Natural killer cell treated with Interleukin-12 subunit alpha and Interleukin-12 subunit beta and Interleukin-15 and Interleukin-18, amount 100 ng/mL, for 72 hours (primary cell): ENCODE results near the gene TULP3. TPM values are rescaled to one million over a fixed set of nuclear protein-coding genes. Genes with fewer than 3 reads are reported as not detected.

Experiments used
- ATAC-seq, 2 donors: fragments of 150-1000 bp; cut with Tn5 transposase in 1 of 2; sonication (Bioruptor Pico), chemical (Tn5 transposase) in 1 of 2; 2 replicates each; pipeline ENCODE4 v1.10.0; 2021
- DNase-seq: peaks from one replicate; pipeline ENCODE4 v3.0.0; 2022; ENCODE audit warnings: low spot score
- H3K27ac Mint-ChIP-seq, 2 donors: 1 replicate in 1 of 2; 2 replicates in 1 of 2; pipeline ENCODE4 v1.8.0; 2022; ENCODE audit warnings: mixed read lengths in 2 of 2, mild to moderate bottlenecking in 1 of 2, moderate library complexity in 1 of 2
- H3K27me3 Mint-ChIP-seq, 2 donors: 1 replicate in 1 of 2; 2 replicates in 1 of 2; pipeline ENCODE4 v1.8.0; 2022; ENCODE audit warnings: mixed read lengths in 2 of 2
- H3K36me3 Mint-ChIP-seq: one replicate; pipeline ENCODE4 v1.8.0; 2022; ENCODE audit warnings: mixed read lengths
- H3K4me1 Mint-ChIP-seq, 2 donors: 1 replicate in 1 of 2; 2 replicates in 1 of 2; pipeline ENCODE4 v1.8.0; 2022; ENCODE audit warnings: low read depth in 2 of 2, mixed read lengths in 2 of 2, mild to moderate bottlenecking in 1 of 2
- H3K4me3 Mint-ChIP-seq: one replicate; pipeline ENCODE4 v1.8.0; 2022; ENCODE audit warnings: mixed read lengths
- H3K9me3 Mint-ChIP-seq: 2 replicates; pipeline ENCODE4 v1.8.0; 2022; ENCODE audit warnings: mixed read lengths
- total RNA-seq, 2 donors: library from RNA; stranded (reverse); gene quantifications; one replicate each; pipeline ENCODE4 v1.2.3, GENCODE V29; 2022

The TULP3 gene
- total RNA-seq, 2 donors from 2014 or later, result 9.0 to 10.7 TPM

- no peak for DNase-seq
- H3K9me3 Mint-ChIP-seq, result no peaks in the 10 kb centered on the region
- no peaks in the 10 kb centered on the region for H3K4me1 Mint-ChIP-seq
- no peak overlapping the region for H3K27ac Mint-ChIP-seq
- H3K27me3 Mint-ChIP-seq, result no peaks in the 10 kb centered on the region
- ATAC-seq, result no peak
- no peak overlapping the region for H3K4me3 Mint-ChIP-seq
- H3K36me3 Mint-ChIP-seq, result no peaks in the 10 kb centered on the region
Measured at GRCh38 chr12:2977776-2978175, 87.1 kb downstream of the TULP3 start.

GRCh38 chr12:2979806-2980205, 89.1 kb downstream of the TULP3 start:
- Mint-ChIP-seq H3K27me3 (peaks cover 0 to 2% of the 10 kb centered on the region in 2 donors), H3K4me3 (no peak overlapping the region), H3K9me3 (no peaks in the 10 kb centered on the region), H3K4me1 (no peaks in the 10 kb centered on the region), H3K36me3 (no peaks in the 10 kb centered on the region), H3K27ac (no peak overlapping the region)
- DNase-seq (no peak), ATAC-seq (no peak)

- peaks cover 0 to 2% of the 10 kb centered on the region in 2 donors for H3K27me3 Mint-ChIP-seq
- DNase-seq, result no peak
- H3K4me1 Mint-ChIP-seq, result no peaks in the 10 kb centered on the region
- no peaks in the 10 kb centered on the region for H3K36me3 Mint-ChIP-seq
- no peaks in the 10 kb centered on the region for H3K9me3 Mint-ChIP-seq
- H3K27ac Mint-ChIP-seq, result no peak overlapping the region
- ATAC-seq, result no peak
- no peak overlapping the region for H3K4me3 Mint-ChIP-seq
Measured at GRCh38 chr12:2980630-2981029, 89.9 kb downstream of the TULP3 start.

GRCh38 chr12:2982361-2982760, 91.7 kb downstream of the TULP3 start:
- Mint-ChIP-seq H3K27me3 (peaks cover 0 to 2% of the 10 kb centered on the region in 2 donors), H3K27ac (no peak overlapping the region), H3K4me1 (no peaks in the 10 kb centered on the region), H3K4me3 (no peak overlapping the region), H3K9me3 (no peaks in the 10 kb centered on the region), H3K36me3 (no peaks in the 10 kb centered on the region)
- ATAC-seq, result no peak
- DNase-seq, result no peak

- Mint-ChIP-seq H3K9me3 (no peaks in the 10 kb centered on the region), H3K4me3 (no peak overlapping the region), H3K36me3 (no peaks in the 10 kb centered on the region), H3K4me1 (no peaks in the 10 kb centered on the region), H3K27me3 (peaks cover 0 to 2% of the 10 kb centered on the region in 2 donors), H3K27ac (no peak overlapping the region)
- DNase-seq (no peak), ATAC-seq (no peak)
Measured at GRCh38 chr12:2984249-2984648, 93.6 kb downstream of the TULP3 start.

GRCh38 chr12:2984698-2985097, 94.0 kb downstream of the TULP3 start:
- no peaks in the 10 kb centered on the region for H3K36me3 Mint-ChIP-seq
- H3K27ac Mint-ChIP-seq, result no peak overlapping the region
- no peak for DNase-seq
- H3K9me3 Mint-ChIP-seq, result no peaks in the 10 kb centered on the region
- H3K4me1 Mint-ChIP-seq, result no peaks in the 10 kb centered on the region
- H3K4me3 Mint-ChIP-seq, result no peak overlapping the region
- H3K27me3 Mint-ChIP-seq, result peaks cover 0 to 2% of the 10 kb centered on the region in 2 donors
- no peak for ATAC-seq

GRCh38 chr12:2986876-2987275, 96.2 kb downstream of the TULP3 start:
- no peak for DNase-seq
- Mint-ChIP-seq H3K27me3 (peaks cover 0 to 2% of the 10 kb centered on the region in 2 donors), H3K4me3 (no peak overlapping the region), H3K27ac (no peak overlapping the region), H3K36me3 (no peaks in the 10 kb centered on the region), H3K4me1 (no peaks in the 10 kb centered on the region), H3K9me3 (no peaks in the 10 kb centered on the region)
- no peak for ATAC-seq

- Mint-ChIP-seq H3K4me1 (no peaks in the 10 kb centered on the region), H3K27ac (no peak overlapping the region), H3K36me3 (no peaks in the 10 kb centered on the region), H3K4me3 (no peak overlapping the region), H3K9me3 (no peaks in the 10 kb centered on the region), H3K27me3 (peaks cover 0 to 2% of the 10 kb centered on the region in 2 donors)
- no peak for DNase-seq
- no peak for ATAC-seq
Measured at GRCh38 chr12:2988494-2988893, 97.8 kb downstream of the TULP3 start.

Other genes with a start within 250 kb of the TULP3 start
- gene FKBP4, start 95.9 kb upstream of the TULP3 start, total RNA-seq, result 100 to 1,000 TPM in 1 of 2 donors, 10 to 100 TPM in 1; 92.1 to 181 TPM
- 10 to 100 TPM; 28.2 to 65.1 TPM for gene ITFG2, start 78.2 kb upstream of the TULP3 start, total RNA-seq
- gene NRIP2, start 55.9 kb upstream of the TULP3 start, total RNA-seq, result not detected
- gene TEX52, start 33.9 kb upstream of the TULP3 start, total RNA-seq, result not detected
- 100 to 1,000 TPM in 1 of 2 donors, 10 to 100 TPM in 1; 48.9 to 155 TPM for gene FOXM1, start 13.7 kb upstream of the TULP3 start, total RNA-seq
- 10 to 100 TPM; 20.5 to 23.5 TPM for gene RHNO1, start 13.7 kb upstream of the TULP3 start, total RNA-seq
- under 1 TPM in 1 of 2 donors, not detected in 1; 0.33 TPM for gene TEAD4, start 68.5 kb downstream of the TULP3 start, total RNA-seq
- gene TSPAN9, start 186.5 kb downstream of the TULP3 start, total RNA-seq, result under 1 TPM in 1 of 2 donors, not detected in 1; 0.10 TPM